Stimulated activated CD4-positive, alpha-beta T cell treated with anti-CD3 and anti-CD28 coated beads, TNF-alpha, amount 100 ng/mL, for 48 hours (primary cell): ENCODE measurements around the gene RGP1.

ENCODE experiments used
- DNase-seq, 3 donors: peaks; one replicate each; pipeline ENCODE4 v3.0.0-alpha.2; 2020; ENCODE audit warnings: low read depth in 3 of 3

The RGP1 gene

GRCh38 chr9:35723426-35723825 lies 25.7 kb upstream of the RGP1 start:
- no peak for DNase-seq

- DNase-seq = no peak
These were observed 25.2 kb upstream of the RGP1 start for GRCh38 chr9:35723908-35724307.

- no peak for DNase-seq
These were observed 23.7 kb upstream of the RGP1 start for GRCh38 chr9:35725362-35725761.

GRCh38 chr9:35726931-35727330 lies 22.2 kb upstream of the RGP1 start:
- no peak for DNase-seq

- DNase-seq = no peak
These were observed 21.4 kb upstream of the RGP1 start for GRCh38 chr9:35727676-35728040.

GRCh38 chr9:35728041-35728971 lies 20.8 kb upstream of the RGP1 start:
- DNase-seq = peak in 1 of 3 donors; percentile 29

GRCh38 chr9:35729101-35729500 lies 20.0 kb upstream of the RGP1 start:
- DNase-seq = no peak

- DNase-seq = no peak
These were observed 19.2 kb upstream of the RGP1 start for GRCh38 chr9:35729700-35730485.

GRCh38 chr9:35730486-35730854 lies 18.6 kb upstream of the RGP1 start:
- DNase-seq = no peak

- DNase-seq = no peak
These were observed 17.5 kb upstream of the RGP1 start for GRCh38 chr9:35731415-35732184.

GRCh38 chr9:35732185-35732799 lies 16.8 kb upstream of the RGP1 start, which contains the start of the genes CREB3 and TLN1:
Gene CREB3, plus strand, starts transcription at chr9:35732666. Its CDS starts 107 bp downstream, at chr9:35732773.
Gene TLN1, minus strand, starts transcription at chr9:35732195. Its CDS starts 6,501 bp downstream, at chr9:35725694.
- DNase-seq = peak; percentile 91 to 98 (median 91)

GRCh38 chr9:35732800-35733541 lies 16.1 kb upstream of the RGP1 start:
- DNase-seq = no peak

- no peak for DNase-seq
These were observed 15.0 kb upstream of the RGP1 start for GRCh38 chr9:35734096-35734495.

- DNase-seq = peak in 1 of 3 donors; percentile 42
These were observed 12.9 kb upstream of the RGP1 start for GRCh38 chr9:35736201-35736633.

GRCh38 chr9:35737143-35737542 lies 11.9 kb upstream of the RGP1 start:
- no peak for DNase-seq

- no peak for DNase-seq
These were observed 10.9 kb upstream of the RGP1 start for GRCh38 chr9:35738186-35738585.

GRCh38 chr9:35738924-35739323 lies 10.2 kb upstream of the RGP1 start:
- DNase-seq = no peak

- DNase-seq = no peak
These were observed 8.8 kb upstream of the RGP1 start for GRCh38 chr9:35740243-35740642.

- no peak for DNase-seq
These were observed 7.3 kb upstream of the RGP1 start for GRCh38 chr9:35741740-35742139.

- DNase-seq = no peak
These were observed 5.6 kb upstream of the RGP1 start for GRCh38 chr9:35743452-35743851.
